HG03520 (cell line): ENCODE results near the gene FOXL3.

Source experiments
- ATAC-seq: cut with Tn5 transposase; IDR thresholded peaks from one replicate; pipeline ENCODE4 v1.9.1; 2021; ENCODE audit warnings: mild to moderate bottlenecking, moderate library complexity; ENCODE audit not compliant: unreplicated experiment

Gene FOXL3

DNA sequence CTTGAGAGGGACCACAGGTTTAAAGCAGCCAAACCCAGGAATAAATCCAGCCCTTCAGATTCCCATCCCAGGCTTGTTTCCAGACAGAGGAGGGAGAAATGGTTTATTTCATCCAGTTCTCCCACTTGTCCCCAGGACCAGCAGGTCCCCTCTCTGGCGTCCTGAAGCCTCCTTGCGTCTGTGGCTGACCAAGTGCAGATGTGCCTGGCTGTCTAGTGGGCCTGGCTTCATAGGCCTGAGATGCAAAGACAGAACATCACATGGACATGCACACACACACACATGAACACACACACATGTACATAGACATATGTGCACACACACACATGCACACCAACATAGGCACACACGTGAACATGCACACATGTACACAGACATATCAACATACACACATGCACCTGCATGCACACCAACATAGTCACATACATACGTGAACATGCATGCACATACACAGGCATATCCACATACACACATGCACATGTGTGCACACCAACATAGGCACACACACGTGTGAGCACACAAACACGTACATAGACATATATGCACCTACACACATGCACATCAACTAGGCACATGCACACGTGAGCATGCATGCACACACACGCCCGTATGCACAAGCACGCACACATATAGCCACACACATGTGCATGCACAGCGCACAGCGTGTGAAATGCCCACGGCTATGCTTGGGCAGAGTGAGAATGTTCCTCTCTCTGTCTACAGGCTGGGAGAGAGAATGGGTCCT is 10.7 kb downstream of the FOXL3 start:
- no peak for ATAC-seq

- no peak for ATAC-seq
Measured at GRCh38 chr7:301291-302053, 11.5 kb downstream of the FOXL3 start.

- ATAC-seq = no peak
Measured at GRCh38 chr7:302054-302992, 12.4 kb downstream of the FOXL3 start.

DNA sequence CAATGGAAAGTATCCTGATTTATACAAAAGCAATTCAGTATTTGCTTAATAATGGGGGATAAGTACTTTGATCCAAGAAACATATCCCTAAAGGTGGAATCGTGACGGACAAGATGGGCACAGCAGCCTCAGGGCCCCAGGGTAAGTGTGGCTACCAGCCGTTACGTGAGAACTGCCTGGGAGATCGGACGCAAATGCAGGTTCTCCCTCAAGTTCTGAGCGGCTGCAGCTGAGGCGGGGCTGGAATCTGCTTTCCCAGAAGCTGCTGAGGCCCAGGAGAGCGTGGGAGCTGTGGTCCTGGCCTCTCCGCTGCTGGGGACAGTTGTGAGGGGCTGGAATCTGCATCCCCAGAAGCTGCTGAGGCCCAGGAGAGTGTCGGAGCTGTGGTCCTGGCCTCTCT is 13.5 kb downstream of the FOXL3 start:
- no peak for ATAC-seq

- ATAC-seq = no peak
Measured at GRCh38 chr7:303884-304573, 14.1 kb downstream of the FOXL3 start.

GRCh38 chr7:304574-305409 is 14.8 kb downstream of the FOXL3 start:
- ATAC-seq = no peak

DNA sequence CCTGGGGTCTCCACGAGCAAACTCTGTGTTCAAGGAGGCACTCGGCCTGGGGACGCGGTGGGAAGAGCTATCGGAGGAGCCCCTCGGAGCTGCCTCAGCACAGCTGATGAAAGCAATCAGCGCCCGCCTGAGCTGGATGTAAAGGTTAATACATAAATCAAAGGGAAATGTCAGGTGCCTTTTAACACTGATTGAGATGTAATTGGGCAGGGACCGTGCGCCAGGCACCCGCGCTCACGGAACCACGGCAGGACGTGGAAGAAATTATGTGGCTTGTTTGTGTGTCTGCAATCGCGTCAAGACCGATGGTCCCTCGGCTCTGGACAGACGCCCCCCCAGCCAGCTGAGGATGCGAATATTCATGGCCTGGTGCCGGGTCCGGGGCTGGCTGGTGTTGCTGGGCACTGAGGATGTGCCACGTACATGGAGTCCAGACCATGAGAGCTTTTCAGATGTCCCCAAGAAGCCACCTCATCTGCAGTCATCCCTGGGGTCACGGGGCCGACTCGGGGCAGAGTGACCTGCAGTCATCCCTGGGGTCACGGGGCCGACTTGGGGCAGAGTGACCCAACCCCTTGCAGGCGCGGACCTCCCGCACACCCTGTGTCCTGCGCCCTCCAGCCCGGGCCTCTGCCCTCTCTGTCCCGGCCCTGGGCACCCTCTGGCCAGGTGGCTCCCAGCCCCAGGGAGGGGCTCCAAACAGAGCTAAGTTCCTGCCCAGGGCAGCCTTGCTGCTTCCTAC is 15.6 kb downstream of the FOXL3 start:
- ATAC-seq = no peak

DNA sequence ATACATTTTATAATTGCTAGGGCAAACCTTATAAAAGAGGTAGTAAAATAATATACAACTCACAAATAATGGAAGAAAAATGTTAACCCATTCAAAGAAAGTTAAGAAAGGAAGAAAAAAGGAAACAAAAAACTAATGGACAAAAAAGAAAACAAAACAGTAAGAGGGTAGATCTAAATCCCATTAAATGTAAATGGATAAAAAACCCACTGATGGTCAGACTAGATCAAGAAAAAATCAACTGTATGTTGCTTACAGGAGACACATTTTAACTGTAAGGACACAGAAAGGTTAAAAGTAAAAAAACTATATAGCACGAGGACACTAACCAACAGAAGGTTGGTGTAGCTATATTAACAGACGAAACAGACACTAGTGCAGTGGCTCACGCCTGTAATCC is 18.0 kb downstream of the FOXL3 start:
- no peak for ATAC-seq

- ATAC-seq = no peak
Measured at GRCh38 chr7:309586-310228, 19.7 kb downstream of the FOXL3 start.

DNA sequence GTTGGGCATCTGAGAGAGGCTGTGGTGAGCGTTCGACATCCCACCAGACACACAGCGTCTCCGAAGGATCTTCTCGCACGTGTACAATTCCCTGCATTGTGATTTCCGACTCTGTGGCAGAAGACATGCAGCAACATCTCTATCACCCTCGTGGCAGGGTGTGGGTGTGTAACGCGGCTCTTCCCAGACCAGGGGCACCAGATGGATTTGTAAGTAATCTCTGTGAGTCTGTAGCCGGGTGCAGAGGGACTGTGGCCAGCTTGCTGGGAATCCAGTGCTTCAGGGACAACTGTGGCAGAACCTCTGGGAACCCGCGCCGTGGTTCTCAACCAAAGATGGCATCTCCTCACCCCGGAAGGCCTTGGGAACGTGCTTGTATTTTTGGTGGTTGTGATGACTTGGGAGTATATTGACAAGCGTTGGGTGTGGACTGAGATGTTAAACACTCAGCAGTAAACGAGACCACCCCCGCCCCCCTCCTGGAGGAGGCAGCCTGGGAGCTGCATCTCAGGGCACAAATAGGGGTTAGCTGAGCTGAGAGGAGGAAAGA is 21.2 kb downstream of the FOXL3 start:
- ATAC-seq = no peak

DNA sequence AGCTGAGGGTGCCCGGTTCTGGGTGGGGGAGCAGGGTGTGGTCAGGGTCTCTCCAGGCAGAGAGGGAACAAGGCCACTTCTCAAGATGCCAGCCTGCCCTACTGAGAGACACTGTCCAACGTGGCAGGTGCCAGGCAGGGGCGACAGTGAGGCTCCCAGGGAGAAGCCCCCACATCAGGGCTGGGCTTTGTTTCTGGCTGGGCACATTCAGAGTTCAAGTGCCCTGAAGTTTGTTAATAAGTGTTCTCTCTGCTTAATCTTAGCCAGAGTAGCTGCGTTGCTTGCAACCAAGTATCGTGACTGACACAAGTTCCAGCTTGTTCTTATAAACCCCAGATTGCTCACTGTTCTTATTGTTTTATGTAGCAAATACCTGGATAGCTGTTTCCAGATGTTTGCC is 21.8 kb downstream of the FOXL3 start:
- ATAC-seq = no peak

DNA sequence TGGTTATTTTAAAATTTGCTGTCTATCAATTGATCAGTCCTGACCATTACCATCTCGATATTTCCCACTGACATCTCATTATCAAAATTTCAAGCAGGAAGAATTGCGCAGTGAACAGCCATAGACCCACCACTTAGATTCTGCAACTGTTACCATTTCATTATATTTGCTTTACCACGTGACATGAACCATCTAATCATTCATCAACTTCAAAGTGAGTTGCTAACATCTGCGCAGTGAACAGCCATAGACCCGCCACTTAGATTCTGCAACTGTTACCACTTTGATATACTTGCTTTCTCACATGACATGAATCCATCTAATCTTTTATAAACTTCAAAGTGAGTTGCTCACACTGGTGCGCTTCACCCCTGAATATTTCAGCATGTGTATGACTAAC is 22.5 kb downstream of the FOXL3 start:
- ATAC-seq = no peak

GRCh38 chr7:314853-315252 is 24.9 kb downstream of the FOXL3 start:
- no peak for ATAC-seq

GRCh38 chr7:315516-316265 is 25.7 kb downstream of the FOXL3 start:
- ATAC-seq = no peak

GRCh38 chr7:317643-318405 is 27.9 kb downstream of the FOXL3 start:
- no peak for ATAC-seq

- ATAC-seq = no peak
Measured at GRCh38 chr7:318476-318875, 28.5 kb downstream of the FOXL3 start.
